Measurements from ENCODE around the gene IRF5.

DNA sequence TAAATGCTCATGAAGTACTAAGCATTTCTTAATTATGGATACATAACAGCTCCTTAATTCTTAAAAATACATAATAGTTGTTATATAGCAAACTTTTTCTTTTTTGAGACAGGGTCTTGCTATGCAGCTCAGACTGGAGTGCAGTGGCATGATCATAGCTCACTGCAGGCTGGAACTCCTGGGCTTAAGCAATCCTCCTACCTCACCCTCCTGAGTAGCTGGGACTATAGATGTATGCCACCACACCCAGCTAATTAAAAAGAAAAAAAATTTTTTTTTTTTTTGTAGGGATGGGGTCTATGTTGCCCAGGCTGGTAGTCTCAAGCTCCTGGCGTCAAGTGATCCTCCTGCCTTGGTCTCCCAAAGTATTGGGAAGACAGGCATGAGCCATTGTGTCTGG, 30.9 kb downstream of the IRF5 start:
- TF ChIP-seq EP300 (IDR thresholded peaks at IDR 0.05; ENCODE audit: borderline replicate concordance) (no peak), REST (IDR thresholded peaks at IDR 0.05; ENCODE audit: low read depth) (no peak)
